ENCODE data around the gene ZDHHC17.

DNA sequence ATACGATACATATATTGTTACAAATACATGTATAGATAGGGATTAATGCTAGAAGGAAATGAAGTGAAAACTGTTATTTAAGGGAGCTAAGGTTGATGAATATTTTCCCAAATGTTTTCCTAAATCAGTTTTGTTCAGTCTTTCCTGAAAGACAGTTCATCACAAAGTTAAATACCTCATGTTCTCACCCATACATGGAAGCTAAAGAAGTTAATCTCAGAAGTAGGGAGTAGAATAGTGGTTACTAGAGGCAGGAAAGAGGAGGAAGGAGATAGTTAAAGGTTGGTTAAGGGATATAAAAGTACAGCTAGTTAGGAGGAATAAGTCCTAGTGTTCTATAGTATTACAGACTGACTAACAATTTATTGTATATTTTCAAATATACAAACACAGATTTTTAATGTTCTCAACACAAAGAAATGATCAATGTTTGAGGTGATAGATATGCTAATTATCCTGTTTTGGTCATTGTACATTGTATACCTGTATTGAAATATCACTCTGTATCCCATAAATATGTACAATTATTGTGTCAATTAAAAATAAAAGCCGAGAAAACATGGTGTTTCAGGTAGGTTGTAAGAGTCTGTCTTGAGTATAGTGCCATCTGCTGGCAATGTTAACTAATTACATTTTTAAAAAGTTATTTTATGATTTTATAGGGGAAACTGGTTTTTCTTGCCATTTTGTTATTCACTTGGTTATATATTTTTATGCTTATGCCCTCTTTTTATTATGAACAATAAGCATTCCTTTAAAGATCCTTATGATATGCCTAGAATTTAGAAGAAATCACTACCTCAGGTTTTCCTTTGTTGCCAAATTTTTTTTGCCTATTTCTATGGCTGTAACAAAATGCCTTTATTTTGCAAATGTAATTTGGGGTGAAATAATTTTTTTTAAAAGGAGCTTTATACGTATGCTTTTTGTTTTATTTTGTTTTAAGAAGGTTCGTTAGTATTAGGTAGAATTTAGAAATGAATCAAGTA, 26.9 kb downstream of the ZDHHC17 start:
- TF ChIP-seq CTCF (IDR thresholded peaks at IDR 0.05) (peak; percentile 64 to 77 (median 69)), POLR2A (IDR thresholded peaks at IDR 0.05) (no peak)
